ENCODE data around the gene CLEC1B. TPM values are rescaled to one million over a fixed set of nuclear protein-coding genes. Genes with fewer than 3 reads are reported as not detected.
"Not testable (repeated sequence)": the region's sequence is repeated elsewhere in the genome, so short reads cannot be mapped to it uniquely, and the experiment has no call there.

The CLEC1B gene
- polyA plus RNA-seq (2014; cell fraction: cytosol; rRNA removed), result not detected in 2 replicates
- polyA plus RNA-seq (2014; cell fraction: nucleus; rRNA removed), result not detected in 2 replicates

DNA sequence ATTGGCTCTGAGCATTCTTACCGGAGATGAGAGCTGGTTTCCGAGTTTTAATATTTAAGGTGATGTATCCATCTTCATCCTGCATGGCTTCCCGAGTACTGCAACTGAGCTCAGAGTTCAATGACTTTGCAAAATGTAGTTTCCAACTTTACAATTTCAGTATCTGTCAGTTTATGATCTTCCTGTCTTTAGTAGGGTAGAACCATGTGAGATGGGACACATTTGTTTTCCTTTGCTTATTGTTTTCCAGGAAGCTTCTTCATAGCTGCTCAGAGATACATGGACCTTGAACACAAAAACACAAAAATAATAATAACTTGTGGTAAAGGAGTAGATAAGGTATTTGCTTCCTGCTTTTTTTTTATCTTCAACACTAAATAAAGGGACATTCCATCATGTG, at the start of gene CLEC1B:
Gene CLEC1B (minus strand): TSS at position 106 of the 400 bp plus-strand sequence. CDS start 21 bp downstream, at position 85.
- no peak for DNase-seq (ENCODE audit: low spot score)

DNA sequence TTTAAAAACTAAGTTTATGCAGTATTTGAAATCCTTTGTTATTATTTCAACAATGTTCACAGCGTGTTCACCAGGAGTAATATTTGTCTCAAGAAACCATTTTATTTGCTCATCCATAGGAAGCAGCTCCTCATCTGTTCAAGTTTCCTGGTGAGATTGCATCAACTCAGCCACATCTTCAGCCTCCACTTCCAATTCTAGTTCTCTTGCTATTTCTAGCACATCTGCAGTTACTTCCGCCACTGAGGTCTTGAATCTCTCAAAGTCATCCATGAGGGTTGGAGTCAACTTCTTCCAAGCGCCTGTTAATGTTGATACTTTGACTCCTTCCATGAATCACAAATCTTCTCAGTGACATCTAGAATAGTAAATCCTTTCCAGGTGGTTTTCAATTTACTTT, 49.6 kb upstream of the CLEC1B start:
- no peak for DNase-seq (ENCODE audit: low spot score)

DNA sequence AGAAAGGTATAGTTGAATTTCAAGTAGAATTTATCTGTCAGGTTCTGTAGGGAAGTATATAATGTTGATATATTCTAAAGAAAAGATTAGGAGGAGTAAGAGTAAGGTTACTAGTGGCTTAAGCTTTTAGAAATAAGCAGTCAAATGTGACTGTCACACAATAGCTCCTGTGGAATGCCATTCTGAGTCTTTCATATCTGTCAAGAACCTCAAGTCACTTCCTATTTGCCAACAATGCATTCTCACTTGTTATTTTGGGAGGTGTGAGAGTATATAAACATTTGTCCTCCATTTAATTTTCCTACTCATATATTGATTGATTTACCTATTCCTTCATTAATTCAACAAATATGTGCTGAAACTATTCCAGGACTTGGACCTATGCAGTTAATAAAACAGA, 43.2 kb upstream of the CLEC1B start:
- DNase-seq (ENCODE audit: low spot score), result no peak

DNA sequence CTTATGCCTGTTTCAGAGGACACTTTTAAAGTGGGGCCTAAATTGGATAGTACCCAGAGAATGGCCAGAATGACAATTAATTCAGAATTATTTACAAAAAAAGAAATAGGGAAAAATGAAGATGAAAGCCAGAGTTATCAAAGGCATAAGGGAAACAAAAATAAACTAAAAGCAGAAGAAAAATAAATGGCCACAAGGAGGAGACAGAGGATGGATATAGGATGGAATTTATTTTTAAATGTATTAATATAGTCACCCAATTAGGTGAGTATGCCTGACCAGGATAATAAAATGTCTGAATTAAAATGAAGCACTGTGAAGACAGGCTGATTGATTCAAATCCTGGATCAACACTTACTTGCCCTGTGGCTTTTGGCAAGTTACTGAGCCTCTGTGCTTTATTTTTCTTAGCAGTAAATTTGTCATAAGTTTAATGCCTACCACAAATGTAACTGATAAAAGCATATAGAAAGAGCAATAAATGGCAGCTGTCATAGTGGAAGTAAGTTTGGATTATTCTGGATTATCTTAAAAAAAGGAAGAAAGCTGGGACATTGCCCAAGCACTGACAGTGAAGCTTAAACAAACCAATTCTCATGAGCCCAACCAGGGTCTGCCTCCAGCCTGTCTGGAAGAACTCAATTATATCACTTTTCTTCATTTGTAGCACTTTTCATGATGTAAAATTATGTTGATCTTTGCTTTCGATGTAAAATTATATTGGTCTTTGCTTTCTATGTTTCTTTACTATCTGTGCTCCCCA, 35.0 kb upstream of the CLEC1B start:
- no peak for DNase-seq (ENCODE audit: low spot score)

DNA sequence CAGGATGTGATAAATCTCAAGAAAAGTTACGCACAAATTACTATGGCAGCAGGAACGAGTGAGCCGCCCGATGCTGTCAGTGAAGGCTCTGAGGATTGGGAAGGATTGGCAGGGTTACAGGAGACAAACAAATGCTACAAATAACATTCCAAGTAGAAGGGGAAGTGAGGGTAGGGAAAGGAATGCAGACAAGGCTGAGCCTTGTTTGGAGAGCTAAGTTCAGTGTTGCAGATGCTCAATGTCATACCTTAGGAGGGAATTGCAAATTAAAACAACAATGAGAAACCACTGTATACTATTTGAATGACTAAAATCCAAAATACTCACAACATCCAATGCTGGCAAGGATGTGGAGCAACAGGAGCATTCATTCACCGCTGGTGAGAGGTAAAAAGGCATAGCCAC, 32.9 kb upstream of the CLEC1B start:
- no peak for DNase-seq (ENCODE audit: low spot score)

DNA sequence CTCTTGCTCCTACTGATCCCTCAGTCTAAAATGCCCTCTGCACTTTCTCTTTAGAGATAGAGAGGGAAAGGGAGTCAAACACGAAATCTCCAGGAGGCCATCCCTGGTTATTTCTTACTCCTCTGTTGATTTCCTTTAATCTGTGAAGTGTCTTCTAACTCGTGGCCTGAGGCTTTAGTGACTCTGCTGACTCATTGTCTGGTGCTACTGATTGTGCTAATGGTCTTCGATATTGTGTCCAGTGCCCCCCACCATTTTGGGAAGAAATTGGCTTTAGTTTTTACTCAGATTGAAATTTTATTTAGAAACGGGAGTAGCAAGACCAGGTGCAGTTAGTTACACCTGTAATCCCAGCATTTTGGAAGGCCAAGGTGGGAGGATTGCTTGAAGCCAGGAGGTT, 32.4 kb upstream of the CLEC1B start:
- DNase-seq (ENCODE audit: low spot score), result no peak

DNA sequence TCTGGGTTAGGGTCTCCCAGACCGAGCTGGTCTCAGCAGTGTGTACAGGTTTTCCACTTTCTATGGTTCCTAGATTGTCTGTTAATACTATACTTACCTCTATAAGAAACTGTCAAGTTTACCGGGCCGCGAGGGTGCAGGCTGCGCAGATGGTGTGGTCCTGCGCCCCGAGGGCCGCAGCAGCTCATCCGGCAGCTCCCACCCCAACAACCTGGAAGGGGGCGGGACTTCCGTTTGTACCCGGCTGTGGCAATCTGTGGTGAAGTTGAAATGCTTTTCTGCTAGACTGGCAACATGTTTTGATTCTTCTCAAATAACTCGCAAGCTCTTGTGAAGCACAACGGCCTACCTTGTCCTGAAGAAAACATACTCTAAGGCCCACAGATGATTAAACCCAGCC, 31.5 kb upstream of the CLEC1B start, which contains the start of gene CLEC9A:
Gene CLEC9A (plus strand): TSS at position 237 of the 400 bp plus-strand sequence. CDS start 22,006 bp downstream, outside the sequence.
- DNase-seq (ENCODE audit: low spot score), result no peak

DNA sequence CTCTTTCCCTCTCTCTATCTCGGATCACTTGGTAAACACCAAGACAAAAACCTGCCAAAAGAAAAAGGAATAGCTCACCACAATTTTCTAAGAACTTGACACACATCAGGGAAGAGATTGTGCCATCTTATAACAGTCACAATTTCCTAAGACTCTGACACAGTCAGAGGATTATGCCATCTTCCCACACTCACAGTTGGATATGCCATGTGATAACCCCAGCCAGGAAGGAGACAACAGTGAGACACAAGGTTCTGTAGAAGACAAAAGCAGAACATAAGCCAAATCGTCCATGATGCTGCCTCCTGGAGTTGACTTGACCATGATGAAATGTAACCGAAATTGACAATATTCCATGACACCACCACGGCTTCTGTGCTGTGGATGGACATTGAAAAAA, 28.8 kb upstream of the CLEC1B start:
- DNase-seq (ENCODE audit: low spot score), result no peak

DNA sequence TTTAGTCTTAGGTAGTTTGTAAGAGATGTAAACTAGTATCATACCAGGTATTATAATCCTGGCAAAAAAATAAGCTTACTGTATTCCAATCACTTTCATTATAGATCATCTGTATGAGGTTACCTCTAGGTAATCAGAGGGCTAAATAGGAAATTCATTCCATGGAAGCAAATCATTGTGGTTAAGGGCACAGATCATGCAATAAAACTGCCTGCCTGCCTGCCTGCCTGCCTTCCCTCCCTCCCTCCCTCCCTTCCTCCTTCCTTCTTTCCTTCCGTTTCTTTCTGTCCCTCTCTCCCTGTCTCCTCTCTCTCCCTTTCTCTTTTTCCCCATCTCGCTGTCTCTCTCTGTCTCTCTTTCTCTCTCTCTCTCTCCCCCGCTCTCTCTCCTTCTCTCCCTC, 28.4 kb upstream of the CLEC1B start:
- DNase-seq (ENCODE audit: low spot score), result no peak

DNA sequence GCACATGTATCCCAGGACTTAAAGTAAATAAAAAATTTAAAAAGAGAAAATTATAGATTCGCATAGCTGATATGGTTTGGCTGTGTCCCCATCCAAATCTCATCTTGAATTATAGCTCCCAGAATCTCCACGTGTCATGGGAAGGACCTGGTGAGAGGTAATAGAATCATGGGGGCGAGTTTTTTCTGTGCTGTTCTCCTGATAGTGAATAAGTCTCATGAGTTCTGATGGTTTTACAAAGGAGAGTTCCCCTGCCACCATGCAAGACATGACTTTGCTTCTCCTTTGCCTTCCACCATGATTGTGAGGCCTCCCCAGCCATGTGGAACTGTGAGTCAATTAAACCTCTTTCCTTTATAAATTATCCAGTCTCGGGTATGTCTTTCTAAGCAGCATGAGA, 27.7 kb upstream of the CLEC1B start:
- DNase-seq (ENCODE audit: low spot score), result not testable (repeated sequence)

DNA sequence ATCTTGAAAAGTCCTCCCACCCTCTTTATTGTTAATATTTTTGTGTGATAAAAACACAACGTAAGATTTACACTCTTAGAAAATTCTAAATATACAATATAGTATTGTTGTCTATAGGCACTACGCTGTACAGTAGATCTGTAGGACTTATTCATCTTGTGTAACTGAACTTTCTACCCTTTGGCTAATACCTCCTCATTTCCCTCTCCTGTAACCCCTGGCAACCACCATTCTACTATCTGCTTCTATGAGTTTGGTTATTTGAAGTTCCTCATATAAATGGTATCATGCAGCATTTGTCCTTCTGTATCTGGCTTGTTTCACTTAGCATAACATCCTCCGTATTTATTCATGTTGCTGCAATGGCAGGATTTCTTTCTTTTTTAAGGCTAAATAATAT, 26.3 kb upstream of the CLEC1B start:
- no peak for DNase-seq (ENCODE audit: low spot score)

DNA sequence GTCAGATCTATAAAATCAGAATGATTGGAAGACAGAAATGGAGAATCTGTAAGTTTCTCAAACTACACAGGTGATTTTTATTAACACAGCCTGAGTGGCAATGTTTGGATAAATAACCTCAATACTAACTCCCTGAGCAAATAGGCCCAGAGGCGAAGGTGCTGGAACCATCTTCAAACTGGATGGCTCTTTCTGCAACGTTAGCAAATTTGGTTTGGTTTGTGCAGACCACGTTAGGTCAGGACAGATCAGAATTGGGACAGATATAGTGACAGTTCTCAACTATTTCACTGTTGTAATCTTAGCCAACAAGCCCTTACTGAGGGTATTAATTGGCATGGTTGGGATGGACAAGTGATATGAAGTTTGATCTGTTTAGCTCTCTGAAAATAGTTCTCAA, 22.4 kb upstream of the CLEC1B start:
- DNase-seq (ENCODE audit: low spot score), result no peak

DNA sequence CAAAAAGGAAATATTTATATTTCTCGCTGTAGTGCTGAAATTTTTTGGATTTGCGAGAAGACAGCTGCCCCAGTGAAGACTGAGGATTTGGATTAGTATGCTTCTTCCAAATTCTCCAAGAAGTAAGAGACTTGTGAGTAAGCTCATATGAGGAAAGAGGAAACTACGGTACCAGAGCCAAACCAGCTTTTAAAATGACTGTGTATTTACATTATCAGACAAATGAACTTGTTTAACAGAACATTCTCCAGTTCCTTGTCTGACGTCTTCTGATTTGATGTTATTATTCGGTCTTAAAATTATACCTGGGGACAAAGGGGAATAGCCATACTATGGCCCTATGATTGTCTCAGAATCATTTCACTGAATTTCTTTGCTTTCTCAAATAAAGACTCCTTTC, 19.5 kb upstream of the CLEC1B start:
- no peak for DNase-seq (ENCODE audit: low spot score)

DNA sequence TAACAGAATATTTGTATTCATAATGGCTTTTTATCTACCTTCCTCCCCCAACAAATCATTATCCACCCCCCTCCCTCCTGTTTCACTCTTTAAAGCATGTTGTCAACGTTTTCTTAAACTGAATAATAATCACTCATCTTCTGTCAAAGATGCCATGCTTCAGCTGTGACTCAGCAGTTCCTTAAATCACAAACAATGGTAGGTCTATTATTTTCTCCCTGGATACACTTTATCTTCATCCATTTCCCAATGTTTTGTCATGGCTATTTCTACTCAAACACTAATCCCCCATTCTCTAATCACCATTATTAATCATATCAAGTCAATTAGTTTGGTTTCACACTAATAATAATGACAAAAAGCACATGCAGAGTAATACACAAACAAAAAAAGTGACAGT, 18.0 kb upstream of the CLEC1B start:
- no peak for DNase-seq (ENCODE audit: low spot score)

DNA sequence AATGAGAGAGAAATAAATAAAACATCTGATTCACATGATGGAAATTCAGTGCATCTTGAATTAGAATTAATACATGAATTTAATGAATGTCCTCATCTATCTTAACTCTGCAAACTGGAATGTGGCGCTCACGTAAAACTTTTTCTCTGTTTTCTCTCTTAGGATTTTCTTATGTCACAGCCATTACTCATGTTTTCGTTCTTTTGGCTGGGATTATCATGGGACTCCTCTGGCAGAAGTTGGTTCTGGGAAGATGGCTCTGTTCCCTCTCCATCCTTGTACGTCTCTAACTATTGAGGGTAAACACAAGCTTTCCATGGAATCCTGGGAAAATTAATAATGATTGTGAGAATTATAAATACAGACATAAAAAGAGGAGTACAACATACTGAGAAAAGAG, 16.5 kb upstream of the CLEC1B start:
- DNase-seq (ENCODE audit: low spot score), result no peak

DNA sequence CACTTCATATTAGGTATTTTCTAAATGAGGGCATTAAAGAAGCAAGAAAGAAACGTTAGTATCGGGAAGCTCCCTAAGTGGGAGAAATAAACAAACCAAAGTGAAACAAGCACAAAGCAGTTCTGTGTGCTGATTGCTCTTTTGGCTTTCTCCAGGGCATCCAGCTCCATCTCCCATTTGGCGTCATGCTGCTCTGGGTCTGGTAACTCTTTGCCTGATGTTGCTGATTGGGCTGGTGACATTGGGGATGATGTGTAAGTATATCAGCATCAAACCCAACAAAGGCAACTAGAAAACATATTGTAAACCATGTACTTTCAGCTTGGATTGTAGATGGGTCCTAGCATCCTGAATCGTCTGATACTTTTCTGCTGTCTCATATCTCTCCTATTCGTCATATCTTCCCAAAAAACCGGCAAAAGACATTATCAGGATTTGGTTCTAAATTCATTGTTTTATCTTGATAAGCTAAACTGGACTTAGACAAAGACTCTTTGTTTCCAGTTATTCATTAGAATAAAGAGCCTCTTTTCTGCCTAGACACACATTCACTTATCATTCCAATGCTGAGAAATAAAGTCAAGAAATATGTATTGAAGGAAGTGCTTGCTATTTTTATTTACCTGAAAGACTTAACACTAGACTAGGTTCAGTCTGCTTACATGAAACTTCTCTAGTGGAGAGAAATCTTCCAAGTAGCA, 13.9 kb upstream of the CLEC1B start:
- no peak for DNase-seq (ENCODE audit: low spot score)

DNA sequence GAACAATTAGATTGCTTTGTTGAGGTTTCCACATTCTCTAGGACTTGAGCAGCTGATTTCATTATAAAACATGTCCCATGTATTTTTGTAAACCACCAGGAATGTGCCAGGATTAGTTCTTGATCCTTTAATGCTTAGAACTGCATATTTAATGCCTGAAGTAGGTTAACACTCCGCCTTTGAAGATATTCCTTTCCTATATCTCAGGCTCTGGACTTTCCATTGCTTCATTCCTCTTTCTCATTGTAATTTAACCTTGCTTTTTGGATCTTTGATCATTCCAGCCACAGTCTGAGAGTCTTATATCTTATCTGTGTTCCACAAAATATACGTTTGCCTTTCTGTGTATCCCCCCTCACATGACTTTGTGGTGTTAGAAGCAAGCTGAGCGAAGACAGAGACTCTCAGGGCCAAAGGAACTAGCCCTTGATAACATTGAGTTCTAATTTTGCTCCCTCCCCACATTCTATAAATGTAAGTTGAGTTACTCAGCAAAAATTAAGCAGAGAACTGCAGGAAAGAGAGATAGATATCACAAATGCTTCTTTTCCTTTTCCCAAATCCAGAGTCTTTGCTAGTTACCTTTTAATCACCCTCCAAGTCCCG, 2.4 kb upstream of the CLEC1B start:
- DNase-seq (ENCODE audit: low spot score), result no peak

DNA sequence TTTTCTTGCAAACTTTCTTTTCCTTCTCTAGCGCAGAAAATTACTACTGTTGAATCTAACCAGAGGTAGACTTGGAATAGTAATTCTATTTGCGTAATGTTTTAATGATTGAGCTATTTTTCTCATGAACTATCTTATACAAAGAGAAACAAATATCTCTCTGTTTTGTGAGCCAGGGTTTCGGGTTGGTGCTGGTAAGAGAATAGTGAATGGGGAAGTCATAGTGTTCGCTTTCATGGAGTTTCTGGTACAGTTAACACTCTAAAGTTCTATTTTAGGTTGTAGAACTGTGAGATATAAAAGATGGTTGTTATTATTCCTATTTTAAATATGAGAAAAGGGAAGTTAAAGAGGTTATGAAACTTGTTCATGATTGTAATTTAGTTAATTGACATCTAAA, 6.6 kb downstream of the CLEC1B start:
- DNase-seq (ENCODE audit: low spot score), result no peak

DNA sequence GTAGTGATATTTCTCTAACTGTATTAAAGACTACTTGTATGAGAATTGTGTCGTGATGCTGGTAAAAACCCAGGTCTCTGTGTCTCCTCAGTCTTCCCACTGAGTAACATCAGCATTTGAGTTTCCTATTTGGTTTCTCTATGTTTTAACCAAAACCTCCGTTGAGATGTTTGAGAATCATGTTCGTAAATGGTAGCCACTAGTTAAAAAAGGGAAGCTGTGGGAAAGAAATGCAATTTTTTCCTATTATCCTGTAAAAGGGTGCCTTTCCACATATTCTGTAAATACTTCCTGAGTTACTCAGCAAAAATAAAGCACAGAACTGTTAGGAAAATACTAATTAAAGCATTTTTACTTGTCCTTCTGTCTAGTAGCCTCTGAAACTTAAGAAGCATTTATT, 7.0 kb downstream of the CLEC1B start:
- DNase-seq (ENCODE audit: low spot score), result no peak

DNA sequence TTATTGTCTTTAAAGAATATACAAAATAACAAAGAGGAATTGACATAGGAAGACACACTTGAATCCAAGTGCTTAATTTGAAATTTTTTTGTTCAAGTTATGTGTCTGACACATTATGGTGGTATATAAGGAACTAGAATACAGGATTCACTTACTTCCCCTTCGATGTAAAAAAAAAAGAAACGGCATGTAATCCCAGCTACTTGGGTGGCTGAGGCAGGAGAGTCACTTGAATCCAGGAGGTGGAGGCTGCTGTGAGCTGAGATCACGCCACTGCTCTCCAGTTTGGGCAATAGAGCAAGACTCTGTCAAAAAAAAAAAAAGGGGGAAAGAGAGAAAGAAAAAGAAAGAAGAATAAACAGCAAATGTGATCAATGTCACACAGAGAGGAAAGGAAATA, 18.8 kb downstream of the CLEC1B start:
- no peak for DNase-seq (ENCODE audit: low spot score)

DNA sequence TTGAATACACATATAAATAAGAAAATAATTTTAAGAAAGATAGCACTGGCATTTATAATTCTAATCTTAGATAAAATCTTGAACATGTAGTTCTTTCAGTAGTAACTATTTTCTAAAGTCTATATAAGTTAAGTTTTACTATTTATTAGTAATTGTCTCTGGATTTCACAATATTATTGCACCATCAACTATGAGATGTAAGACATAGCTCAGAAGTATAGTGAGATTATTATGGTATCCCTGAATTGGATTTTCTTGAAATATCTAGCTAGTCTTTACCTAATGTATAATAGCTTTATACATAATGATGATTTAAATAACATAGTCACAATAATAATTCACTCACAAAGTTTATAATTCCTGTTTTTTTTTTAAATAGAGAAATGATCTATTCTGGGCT, 21.0 kb downstream of the CLEC1B start:
- DNase-seq (ENCODE audit: low spot score), result no peak

DNA sequence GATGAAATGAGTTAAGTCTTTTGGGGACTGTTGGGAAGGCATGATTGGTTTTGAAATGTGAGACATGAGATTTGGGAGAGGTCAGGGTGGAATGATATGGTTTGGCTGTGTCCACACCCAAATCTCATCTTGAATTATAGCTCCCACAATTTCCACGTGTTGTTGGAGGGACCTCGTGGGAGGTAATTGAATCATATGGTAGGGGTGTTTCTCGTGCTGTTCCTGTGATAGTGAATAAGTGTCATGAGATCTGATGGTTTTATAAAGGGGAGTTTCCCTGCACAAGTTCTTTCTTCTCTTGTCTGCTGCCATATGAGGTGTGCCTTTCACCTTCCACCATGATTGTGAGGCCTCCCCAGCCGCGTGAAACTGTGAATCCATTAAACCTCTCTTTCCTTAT, 22.3 kb downstream of the CLEC1B start:
- not testable (repeated sequence) for DNase-seq (ENCODE audit: low spot score)

DNA sequence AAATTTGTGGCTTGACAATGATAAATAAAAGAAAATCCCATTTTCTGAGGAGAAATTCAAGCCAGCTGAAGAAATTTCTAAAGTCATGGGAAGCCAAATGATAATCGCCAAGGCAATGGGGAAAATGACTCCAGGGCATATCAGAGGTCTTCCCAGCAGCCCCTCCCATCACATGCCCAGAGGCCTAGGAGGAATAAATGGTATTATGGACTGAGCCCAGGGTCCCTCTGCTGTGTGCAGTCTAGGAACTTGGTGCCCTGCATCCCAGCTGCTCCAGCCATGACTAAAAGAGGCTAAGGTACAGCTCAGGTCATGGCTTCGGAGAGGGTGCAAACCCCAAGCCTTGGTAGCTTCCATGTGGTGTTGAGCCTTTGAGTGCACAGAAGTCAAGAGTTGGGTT, 23.3 kb downstream of the CLEC1B start:
- no peak for DNase-seq (ENCODE audit: low spot score)
